ENCODE measurements around the gene DAD1. TPM values are rescaled to one million over a fixed set of nuclear protein-coding genes. Genes with fewer than 3 reads are reported as not detected.
"Not testable (repeated sequence)": the region's sequence is repeated elsewhere in the genome, so short reads cannot be mapped to it uniquely, and the experiment has no call there.

DAD1 gene
- 100 to 1,000 TPM; 244 to 279 (median 277) TPM for polyA plus RNA-seq (ENCODE audit: insufficient read length in 3 of 3)

GRCh38 chr14:22589096-22589839, at the start of gene DAD1:
TSS of gene DAD1 (minus strand) at chr14:22589224. CDS start at chr14:22589157, 67 bp downstream.
- peak; percentile 95 to 100 (median 99) for DNase-seq (ENCODE audit: low read depth in 3 of 3, low spot score in 2 of 3)

- DNase-seq (ENCODE audit: low read depth in 3 of 3, low spot score in 2 of 3) = not testable (repeated sequence)
These were observed 47.0 kb upstream of the DAD1 start for GRCh38 chr14:22635980-22636379.

- no peak for DNase-seq (ENCODE audit: low read depth in 3 of 3, low spot score in 2 of 3)
These were observed 45.3 kb upstream of the DAD1 start for GRCh38 chr14:22634233-22634900.

GRCh38 chr14:22630486-22630885, 41.5 kb upstream of the DAD1 start:
- DNase-seq (ENCODE audit: low read depth in 3 of 3, low spot score in 2 of 3) = no peak

GRCh38 chr14:22630066-22630465, 41.0 kb upstream of the DAD1 start:
- DNase-seq (ENCODE audit: low read depth in 3 of 3, low spot score in 2 of 3) = no peak

GRCh38 chr14:22629361-22629760, 40.3 kb upstream of the DAD1 start:
- DNase-seq (ENCODE audit: low read depth in 3 of 3, low spot score in 2 of 3) = no peak

GRCh38 chr14:22627506-22628263, 38.7 kb upstream of the DAD1 start:
- DNase-seq (ENCODE audit: low read depth in 3 of 3, low spot score in 2 of 3) = no peak

GRCh38 chr14:22626590-22626989, 37.6 kb upstream of the DAD1 start:
- DNase-seq (ENCODE audit: low read depth in 3 of 3, low spot score in 2 of 3) = no peak

- DNase-seq (ENCODE audit: low read depth in 3 of 3, low spot score in 2 of 3) = no peak
These were observed 34.0 kb upstream of the DAD1 start for GRCh38 chr14:22623047-22623446.

- no peak for DNase-seq (ENCODE audit: low read depth in 3 of 3, low spot score in 2 of 3)
These were observed 33.2 kb upstream of the DAD1 start for GRCh38 chr14:22622255-22622654.

GRCh38 chr14:22615765-22616164, 26.7 kb upstream of the DAD1 start:
- not testable (repeated sequence) for DNase-seq (ENCODE audit: low read depth in 3 of 3, low spot score in 2 of 3)

GRCh38 chr14:22614240-22614799, 25.3 kb upstream of the DAD1 start:
- peak; percentile 61 to 83 (median 72) for DNase-seq (ENCODE audit: low read depth in 3 of 3, low spot score in 2 of 3)

- DNase-seq (ENCODE audit: low read depth in 3 of 3, low spot score in 2 of 3) = no peak
These were observed 24.8 kb upstream of the DAD1 start for GRCh38 chr14:22613736-22614239.

- no peak for DNase-seq (ENCODE audit: low read depth in 3 of 3, low spot score in 2 of 3)
These were observed 24.2 kb upstream of the DAD1 start for GRCh38 chr14:22613106-22613695.

GRCh38 chr14:22610931-22611330, 21.9 kb upstream of the DAD1 start:
- DNase-seq (ENCODE audit: low read depth in 3 of 3, low spot score in 2 of 3) = no peak

GRCh38 chr14:22607291-22607690, 18.3 kb upstream of the DAD1 start:
- no peak for DNase-seq (ENCODE audit: low read depth in 3 of 3, low spot score in 2 of 3)

GRCh38 chr14:22606380-22606779, 17.4 kb upstream of the DAD1 start:
- DNase-seq (ENCODE audit: low read depth in 3 of 3, low spot score in 2 of 3) = no peak

GRCh38 chr14:22602862-22603261, 13.8 kb upstream of the DAD1 start:
- no peak for DNase-seq (ENCODE audit: low read depth in 3 of 3, low spot score in 2 of 3)

- no peak for DNase-seq (ENCODE audit: low read depth in 3 of 3, low spot score in 2 of 3)
These were observed 13.0 kb upstream of the DAD1 start for GRCh38 chr14:22601996-22602395.

GRCh38 chr14:22601456-22601855, 12.4 kb upstream of the DAD1 start:
- no peak for DNase-seq (ENCODE audit: low read depth in 3 of 3, low spot score in 2 of 3)
